K562 (cell line): ENCODE data around the gene SLC6A8. TPM values are rescaled to one million over a fixed set of nuclear protein-coding genes. Genes with fewer than 3 reads are reported as not detected.

ENCODE experiments used
- AFF4 ChIP-seq: sonication (generic); formaldehyde crosslinking; IDR thresholded peaks from 2 replicates; pipeline ENCODE4 v1.8.0; 2023; ENCODE audit warnings: mild to moderate bottlenecking, missing genetic modification reagents
- CREB1 ChIP-seq, 2 experiments: sonication (generic) in 1 of 2; formaldehyde crosslinking in 1 of 2; IDR thresholded peaks; 2 replicates each; pipeline versions ENCODE4 v1.6.1 to v1.8.0; 2012 to 2022; ENCODE audit warnings: inconsistent platforms in 1 of 2, mild to moderate bottlenecking in 1 of 2, missing genetic modification reagents in 1 of 2, moderate library complexity in 1 of 2
- CXXC5 ChIP-seq: fragments of 250-450 bp; sonication (Bioruptor Pico); IDR thresholded peaks from 2 replicates; pipeline ENCODE4 v1.8.0; 2022; ENCODE audit warnings: inconsistent platforms, mild to moderate bottlenecking, moderate library complexity
- ETV1 ChIP-seq: fragments of 450-650 bp; conservative IDR thresholded peaks from 2 replicates; pipeline ENCODE4 v1.6.1; 2016; ENCODE audit warnings: missing genetic modification characterization, control low read depth, low read depth, missing compliant biosample characterization
- MAFK ChIP-seq: IDR thresholded peaks from 2 replicates; pipeline ENCODE4 v1.6.1; 2011; ENCODE audit warnings: low read length, improper control_type of control experiment
- MLX ChIP-seq, 2 experiments: fragments of 450-650 bp in 1 of 2; sonication (generic) in 1 of 2; formaldehyde crosslinking; conservative IDR thresholded peaks; 2 replicates each; pipeline versions ENCODE4 v1.4.0 to v1.8.1; 2020 to 2022; ENCODE audit warnings: mild to moderate bottlenecking in 1 of 2, missing genetic modification reagents in 1 of 2
- MYC ChIP-seq, 2 experiments: fragments of 250-450 bp in 1 of 2; sonication (Bioruptor Pico) in 1 of 2; IDR thresholded peaks; 2 replicates each; pipeline versions ENCODE4 v1.5.1 to v1.6.1; 2012 to 2021; ENCODE audit warnings: low read depth in 2 of 2, borderline replicate concordance in 1 of 2, improper control_type of control experiment in 1 of 2, low read length in 1 of 2, mild to moderate bottlenecking in 1 of 2, moderate library complexity in 1 of 2
- NFATC3 ChIP-seq: fragments of 450-650 bp; IDR thresholded peaks from 2 replicates; pipeline ENCODE4 v1.6.1; 2017; ENCODE audit warnings: mild to moderate bottlenecking
- PML ChIP-seq: IDR thresholded peaks from 2 replicates; pipeline ENCODE4 v1.6.1; 2012; ENCODE audit warnings: low read length, inconsistent platforms
- POLR2G ChIP-seq: fragments of 200-400 bp; formaldehyde crosslinking; IDR thresholded peaks from 2 replicates; pipeline ENCODE4 v1.6.1; 2017; ENCODE audit warnings: low read depth, mild to moderate bottlenecking, antibody characterized with exemption, low read length, moderate library complexity
- RAD21 ChIP-seq, 2 experiments: fragments of 250-450 bp in 1 of 2; fragments of 450-650 bp in 1 of 2; sonication (Bioruptor Pico) in 1 of 2; formaldehyde crosslinking in 1 of 2; IDR thresholded peaks in 1 of 2; conservative IDR thresholded peaks in 1 of 2; 2 replicates each; pipeline versions ENCODE4 v1.4.0 to v1.8.0; 2020 to 2022; ENCODE audit warnings: mild to moderate bottlenecking in 2 of 2, moderate library complexity in 1 of 2
- ZKSCAN1 ChIP-seq: fragments of 150-350 bp; IDR thresholded peaks from 2 replicates; pipeline ENCODE4 v1.6.1; 2016; ENCODE audit warnings: low read depth, low read length
- ZNF324 ChIP-seq: fragments of 250-450 bp; sonication (Bioruptor Pico); IDR thresholded peaks from 2 replicates; pipeline ENCODE4 v1.4.0; 2020; ENCODE audit warnings: mild to moderate bottlenecking
- ZNF609 ChIP-seq: sonication (generic); formaldehyde crosslinking; IDR thresholded peaks from 2 replicates; pipeline ENCODE4 v1.8.1; 2023; ENCODE audit warnings: missing genetic modification reagents, mild to moderate bottlenecking, borderline replicate concordance
- ZNF695 ChIP-seq: fragments of 450-650 bp; formaldehyde crosslinking; IDR thresholded peaks from 2 replicates; pipeline ENCODE4 v1.4.0; 2020; ENCODE audit warnings: mild to moderate bottlenecking, moderate library complexity
- ZNF699 ChIP-seq: fragments of 250-450 bp; sonication (Bioruptor Pico); IDR thresholded peaks from 2 replicates; pipeline ENCODE4 v1.8.0; 2021; ENCODE audit warnings: mild to moderate bottlenecking, moderate library complexity; ENCODE audit not compliant: insufficient replicate concordance
- polyA plus RNA-seq, 8 experiments: library from polyadenylated mRNA; depleted of rRNA in 4 of 8; stranded (reverse) in 5 of 8; unstranded in 3 of 8; fragments of >200 nt; fragmentation: Nextera tagmentation in 2 of 8; fragmentation: Illumina TruSeq in 1 of 8; extraction: Ambion mirVana in 2 of 8; extraction: Trizol in 1 of 8; gene quantifications; 2 replicates each; pipeline versions ENCODE4 v1.2.1 to v1.2.3, GENCODE V29; 2011 to 2014; ENCODE audit warnings: inconsistent platforms in 1 of 8, missing spikeins in 1 of 8
- total RNA-seq, 7 experiments: library from RNA; depleted of rRNA in 6 of 7; stranded (reverse); fragments of >200 nt in 6 of 7; fragmentation: Illumina TruSeq in 2 of 7; extraction: Trizol in 2 of 7; gene quantifications; 2 replicates each; pipeline versions ENCODE4 v1.2.1 to v1.2.3, GENCODE V29; 2011 to 2021; ENCODE audit warnings: low replicate concordance in 1 of 7

Gene SLC6A8
- total and polyA plus RNA-seq, 9 of the 15 experiments (the other 6 are each of a cell fraction or from before 2014, with no cell fraction given), result 0.68 to 144 (median 34.3) TPM

GRCh38 chrX:153643431-153644351 is 44.0 kb upstream of the SLC6A8 start (continued):
- TF ChIP-seq POLR2G (0 out of 2 replicates have a peak, but pooled peaks have one; percentile 21), ZKSCAN1 (peak; percentile 65; the same call in 1 of the 2 replicates), RAD21 (CRISPR knock-in tag; conservative IDR thresholded peaks at IDR 0.05 in 1 of 2, IDR thresholded peaks at IDR 0.05 in 1 of 2) (0 out of 4 replicates have a peak, but pooled peaks of 1 of the 2 experiments have one; percentile 5), ETV1 (tag) (no peak), MYC (IDR thresholded peaks at IDR 0.05; ENCODE audit: low read depth, low read length) (peak; percentile 58; the same call in 1 of the 2 replicates), MYC (CRISPR knock-in tag; IDR thresholded peaks at IDR 0.05; ENCODE audit: borderline replicate concordance, low read depth) (no peak), ZNF699 (CRISPR knock-in tag) (no peak), MLX (CRISPR knock-in tag; conservative IDR thresholded peaks at IDR 0.05) (no peak), AFF4 (CRISPR knock-in tag) (no peak), NFATC3 (no peak), CREB1 (IDR thresholded peaks at IDR 0.05) (no peak), CREB1 (CRISPR knock-in tag; IDR thresholded peaks at IDR 0.05) (peak; percentile 18; the same call in 1 of the 2 replicates), PML (no peak), ZNF324 (CRISPR knock-in tag) (no peak), CXXC5 (CRISPR knock-in tag) (peak; percentile 44; the same call in 1 of the 2 replicates), ZNF609 (CRISPR knock-in tag) (no peak), MAFK (no peak), ZNF695 (no peak)
